ENCODE measurements around the gene BARX2.

BARX2 gene

GRCh38 chr11:129366737-129367597 lies 8.7 kb upstream of the BARX2 start:
- no peak overlapping the region for H3K27ac ChIP-seq
- TF ChIP-seq CTCF (conservative IDR thresholded peaks at IDR 0.05) = no peak

DNA sequence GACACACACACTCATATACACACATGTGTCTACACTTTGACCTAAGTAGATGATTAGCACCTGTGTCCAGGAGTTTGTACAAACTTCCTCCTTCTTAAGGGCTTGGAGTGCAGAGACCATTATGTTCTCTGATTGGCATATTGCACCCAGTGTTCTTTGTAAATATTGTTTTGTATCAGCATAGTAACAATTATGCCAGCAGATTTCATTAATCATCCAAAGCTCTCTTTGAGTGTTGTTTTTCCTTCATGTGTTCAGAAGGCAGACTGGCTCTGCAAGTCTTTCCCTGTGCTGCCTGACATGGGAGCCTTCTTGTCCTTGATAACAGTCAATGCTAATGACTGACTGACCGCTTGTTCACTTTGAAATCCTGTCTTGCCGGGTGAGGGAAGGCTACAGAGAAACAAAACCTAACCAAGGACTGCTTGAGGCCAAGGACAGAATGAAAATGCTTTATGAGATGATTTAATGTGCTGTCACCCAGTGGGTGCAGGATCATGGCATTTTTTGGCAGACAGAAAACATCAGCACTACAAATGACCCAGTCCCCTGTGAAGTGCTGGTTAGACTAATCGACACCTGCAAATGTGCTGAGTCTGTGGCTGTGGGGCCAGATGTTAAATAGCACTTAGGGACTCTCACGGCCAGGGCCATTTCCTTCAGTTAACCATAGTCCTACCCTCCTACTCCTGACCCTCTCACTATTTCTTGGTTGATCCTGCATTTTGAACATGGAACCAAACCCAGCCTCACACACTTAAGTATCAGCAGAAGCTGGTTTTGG lies 6.6 kb upstream of the BARX2 start:
- TF ChIP-seq CTCF (conservative IDR thresholded peaks at IDR 0.05) = no peak
- no peak overlapping the region for H3K27ac ChIP-seq

DNA sequence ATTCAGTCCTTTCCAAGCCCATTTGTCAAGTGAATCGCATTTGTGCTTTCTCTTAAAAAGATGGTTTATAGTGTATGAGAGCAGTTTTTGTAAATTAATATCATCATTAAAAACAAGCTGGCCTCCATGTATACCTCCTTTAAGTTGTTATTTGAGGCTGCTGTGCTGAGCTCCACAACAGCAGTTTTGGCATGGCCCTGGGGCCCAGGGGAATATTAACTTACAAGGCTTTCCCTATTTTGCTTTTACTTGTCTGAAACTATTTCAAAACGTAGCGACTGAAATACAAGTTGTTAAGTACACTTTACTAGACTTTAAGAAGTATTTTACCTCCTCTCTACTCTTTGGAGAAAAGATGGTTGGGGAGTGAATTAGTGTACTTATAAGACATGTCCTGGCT lies 4.9 kb upstream of the BARX2 start:
- no peak for TF ChIP-seq CTCF (conservative IDR thresholded peaks at IDR 0.05)
- no peak overlapping the region for H3K27ac ChIP-seq

- H3K27ac ChIP-seq = no peak overlapping the region
- TF ChIP-seq CTCF (conservative IDR thresholded peaks at IDR 0.05) = no peak
These were observed 2.8 kb upstream of the BARX2 start for GRCh38 chr11:129372609-129373488.

DNA sequence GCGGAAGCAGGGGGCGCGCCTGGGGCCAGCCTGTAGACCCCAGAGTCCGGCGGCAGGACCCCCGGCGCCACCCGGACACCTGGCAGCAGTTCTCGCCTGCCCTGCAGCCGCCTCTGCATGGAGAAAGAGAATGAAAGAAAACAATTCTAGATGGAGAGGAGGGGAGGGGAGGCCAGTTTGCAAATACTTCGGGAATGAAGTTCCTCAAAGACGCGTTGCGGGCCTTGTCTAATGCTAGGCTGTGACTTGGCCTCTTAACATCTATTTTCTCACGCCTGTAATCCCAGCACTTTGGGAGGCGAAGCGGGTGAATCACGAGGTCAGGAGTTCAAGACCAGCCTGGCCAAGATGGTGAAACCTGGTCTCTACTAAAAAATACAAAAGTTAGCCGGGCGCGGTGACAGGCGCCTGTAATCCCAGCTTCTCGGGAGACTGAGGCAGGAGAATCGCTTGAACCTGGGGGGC lies 2.1 kb upstream of the BARX2 start:
- TF ChIP-seq CTCF (conservative IDR thresholded peaks at IDR 0.05) = no peak

DNA sequence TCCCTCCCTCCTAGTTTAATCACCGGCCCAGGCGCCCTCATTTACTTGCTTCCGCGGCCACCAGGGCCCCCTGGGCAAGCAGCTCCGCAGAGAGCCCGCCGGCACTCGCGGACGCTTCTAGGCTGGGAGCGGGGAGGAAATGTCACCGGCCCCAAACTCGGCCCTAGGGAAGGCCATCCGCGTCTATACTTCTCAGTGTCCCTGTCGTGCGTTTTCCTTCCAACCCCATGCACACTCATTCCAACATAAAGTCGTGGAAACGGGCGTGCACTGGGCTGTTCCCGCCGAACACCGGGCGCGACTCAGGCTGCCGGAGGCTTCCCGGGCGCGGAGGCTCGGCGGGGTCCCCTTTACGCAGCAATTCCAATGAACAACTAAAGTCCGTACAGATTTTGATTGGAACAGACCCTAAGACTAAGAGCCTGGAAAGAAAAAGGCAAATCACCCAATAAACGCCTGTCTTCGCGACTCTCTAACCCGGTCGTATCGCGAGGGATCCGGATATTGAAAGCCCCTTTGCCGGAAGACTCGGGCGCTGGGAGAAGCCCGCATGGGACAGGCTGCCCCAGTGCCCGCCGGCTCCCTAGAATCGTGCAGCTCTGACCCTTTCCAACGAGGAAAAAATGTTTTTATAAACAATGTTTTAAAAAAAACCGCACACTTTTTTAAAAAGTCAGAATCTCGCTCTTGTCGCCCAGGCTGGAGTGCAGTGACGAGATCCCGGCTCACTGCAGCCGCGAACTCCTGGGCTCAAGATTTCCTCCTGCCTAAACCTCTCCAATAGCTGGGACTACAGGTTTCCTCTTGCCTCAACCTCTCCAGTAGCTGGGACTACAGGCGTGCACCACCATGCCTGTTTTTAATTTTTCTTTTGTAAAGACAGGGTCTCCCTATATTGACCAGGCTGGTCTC lies 1.3 kb upstream of the BARX2 start:
- no peak for TF ChIP-seq CTCF (conservative IDR thresholded peaks at IDR 0.05)
- H3K27ac ChIP-seq = no peak overlapping the region

More for the DNA sequence above, 2.1 kb upstream of the BARX2 start:
- H3K27ac ChIP-seq = no peak overlapping the region

All from VCaP (cell line).